CD8-positive, alpha-beta memory T cell (primary cell): ENCODE results near the gene PHF13. TPM values are rescaled to one million over a fixed set of nuclear protein-coding genes. Genes with fewer than 3 reads are reported as not detected.

Source experiments
- CTCF ChIA-PET: fragments of 350-600 bp; sonication (Branson Sonifier 250); formaldehyde crosslinking; loops from one replicate; lab custom pipeline; 2021; ENCODE audit warnings: antibody characterized with exemption; lab: Charles Lee
- POLR2A ChIA-PET: fragments of 350-600 bp; sonication (Branson Sonifier 250); formaldehyde crosslinking; loops from one replicate; lab custom pipeline; 2021; ENCODE audit warnings: antibody characterized with exemption; lab: Charles Lee
- DNase-seq, 5 donors: peaks; one replicate each; pipeline versions ENCODE4 v3.0.0 to v3.0.0-alpha.2; 2020 to 2022; ENCODE audit warnings: mixed read lengths in 1 of 5
- H3K27ac ChIP-seq: one replicate; pipeline ENCODE4 v1.7.0; 2013; ENCODE audit warnings: low read depth, mild to moderate bottlenecking, low read length, moderate library complexity
- H3K27me3 ChIP-seq: 2 replicates; pipeline ENCODE4 v1.7.0; 2013; ENCODE audit warnings: low read length, mild to moderate bottlenecking; ENCODE audit not compliant: insufficient read depth, poor library complexity, severe bottlenecking
- H3K36me3 ChIP-seq: 2 replicates; pipeline ENCODE4 v1.7.0; 2013; ENCODE audit warnings: mild to moderate bottlenecking, low read length, moderate library complexity; ENCODE audit not compliant: insufficient read depth
- H3K4me1 ChIP-seq: 2 replicates; pipeline ENCODE4 v1.7.0; 2013; ENCODE audit warnings: mild to moderate bottlenecking, low read length, moderate library complexity; ENCODE audit not compliant: insufficient read depth
- H3K4me3 ChIP-seq: 2 replicates; pipeline ENCODE4 v1.7.0; 2013; ENCODE audit warnings: mild to moderate bottlenecking, low read length
- H3K9me3 ChIP-seq: 2 replicates; pipeline ENCODE4 v1.7.0; 2013; ENCODE audit warnings: mild to moderate bottlenecking, low read length
- H3K27ac Mint-ChIP-seq, 8 donors: one replicate each; pipeline ENCODE4 v1.8.0; 2020 to 2021; ENCODE audit warnings: mixed read lengths in 8 of 8, mild to moderate bottlenecking in 6 of 8, inconsistent platforms in 3 of 8, moderate library complexity in 3 of 8
- H3K27me3 Mint-ChIP-seq, 2 donors: one replicate each; pipeline ENCODE4 v1.8.0; 2020 to 2021; ENCODE audit warnings: mixed read lengths in 2 of 2, mild to moderate bottlenecking in 1 of 2, moderate library complexity in 1 of 2
- H3K36me3 Mint-ChIP-seq, 3 donors: one replicate each; pipeline ENCODE4 v1.8.0; 2020 to 2021; ENCODE audit warnings: mixed read lengths in 3 of 3, inconsistent platforms in 1 of 3, mild to moderate bottlenecking in 1 of 3
- H3K4me1 Mint-ChIP-seq, 3 donors: one replicate each; pipeline ENCODE4 v1.8.0; 2020 to 2021; ENCODE audit warnings: mixed read lengths in 3 of 3, inconsistent platforms in 1 of 3, mild to moderate bottlenecking in 1 of 3
- H3K4me3 Mint-ChIP-seq, 7 donors: one replicate each; pipeline ENCODE4 v1.8.0; 2020 to 2021; ENCODE audit warnings: mixed read lengths in 7 of 7, mild to moderate bottlenecking in 6 of 7, moderate library complexity in 4 of 7, inconsistent platforms in 2 of 7
- H3K9me3 Mint-ChIP-seq, 5 donors: one replicate each; pipeline ENCODE4 v1.8.0; 2020 to 2022; ENCODE audit warnings: mixed read lengths in 5 of 5, mild to moderate bottlenecking in 3 of 5, moderate library complexity in 2 of 5, inconsistent platforms in 1 of 5
- polyA plus RNA-seq: library from polyadenylated mRNA; unstranded; fragments of 300-500 nt; fragmentation: Illumina TruSeq; gene quantifications from one replicate; pipeline ENCODE4 v1.2.3, GENCODE V29; 2021
- total RNA-seq, 2 experiments: library from RNA; stranded (reverse); gene quantifications; one replicate each; pipeline ENCODE4 v1.2.3, GENCODE V29; 2021

The PHF13 gene
- total and polyA plus RNA-seq, 3 experiments from 2014 or later = 4.9 to 14.0 (median 12.5) TPM

- Mint-ChIP-seq H3K9me3 (no peaks in the 10 kb centered on the region), H3K4me1 (no peaks in the 10 kb centered on the region), H3K36me3 (peaks cover 0 to 48% (median 9%) of the 10 kb centered on the region in 3 donors), H3K27ac (no peak overlapping the region), H3K4me3 (no peak overlapping the region), H3K27me3 (no peaks in the 10 kb centered on the region)
- CTCF ChIA-PET = interaction anchor here (1.0 to 7.0 kb wide), 4 partner anchors 14 to 160 kb away, joined by 3 to 79 read pairs (median 4); partner anchors contain the start of gene PLEKHG5
- Histone ChIP-seq H3K4me3 (no peak overlapping the region), H3K36me3 (peaks cover 23% of the 10 kb centered on the region), H3K9me3 (no peaks in the 10 kb centered on the region), H3K27me3 (no peaks in the 10 kb centered on the region), H3K27ac (no peak overlapping the region), H3K4me1 (no peaks in the 10 kb centered on the region)
- DNase-seq = no peak
- POLR2A ChIA-PET = no interaction called here
Observed at GRCh38 chr1:6648556-6648955, 35.0 kb downstream of the PHF13 start.

GRCh38 chr1:6651909-6652308 lies 38.4 kb downstream of the PHF13 start:
- H3K4me1 ChIP-seq = peaks cover 2% of the 10 kb centered on the region
- Mint-ChIP-seq H3K27ac (no peak overlapping the region), H3K4me1 (no peaks in the 10 kb centered on the region), H3K36me3 (peaks cover 0 to 45% (median 9%) of the 10 kb centered on the region in 3 donors), H3K27me3 (no peaks in the 10 kb centered on the region), H3K4me3 (no peak overlapping the region), H3K9me3 (no peaks in the 10 kb centered on the region)
- POLR2A ChIA-PET = no interaction called here
- H3K27ac ChIP-seq = no peak overlapping the region
- H3K4me3 ChIP-seq = no peak overlapping the region
- peaks cover 19% of the 10 kb centered on the region for H3K36me3 ChIP-seq
- CTCF ChIA-PET = no interaction called here
- DNase-seq = no peak
- H3K27me3 ChIP-seq = no peaks in the 10 kb centered on the region
- H3K9me3 ChIP-seq = no peaks in the 10 kb centered on the region

GRCh38 chr1:6652986-6653385 lies 39.5 kb downstream of the PHF13 start:
- no peak overlapping the region for H3K27ac ChIP-seq
- H3K4me1 ChIP-seq = peaks cover 5% of the 10 kb centered on the region
- H3K4me3 ChIP-seq = no peak overlapping the region
- no peaks in the 10 kb centered on the region for H3K9me3 ChIP-seq
- ChIA-PET POLR2A (no interaction called here), CTCF (interaction anchor here (1.5 kb wide), 1 partner anchor 167 kb away, joined by 4 read pairs; no protein-coding TSS in a partner anchor)
- Mint-ChIP-seq H3K36me3 (peaks cover 0 to 47% (median 9%) of the 10 kb centered on the region in 3 donors), H3K27ac (peak overlapping the region in 1 of 8 donors; percentile 55), H3K27me3 (no peaks in the 10 kb centered on the region), H3K4me3 (no peak overlapping the region), H3K9me3 (no peaks in the 10 kb centered on the region), H3K4me1 (peaks cover 0 to 3% (median 0%) of the 10 kb centered on the region in 3 donors)
- peaks cover 19% of the 10 kb centered on the region for H3K36me3 ChIP-seq
- DNase-seq = no peak
- no peaks in the 10 kb centered on the region for H3K27me3 ChIP-seq

- H3K36me3 ChIP-seq = peaks cover 19% of the 10 kb centered on the region
- POLR2A ChIA-PET = no interaction called here
- DNase-seq = no peak
- H3K4me1 ChIP-seq = peaks cover 5% of the 10 kb centered on the region
- H3K27ac ChIP-seq = no peak overlapping the region
- no peak overlapping the region for H3K4me3 ChIP-seq
- Mint-ChIP-seq H3K9me3 (no peaks in the 10 kb centered on the region), H3K4me3 (no peak overlapping the region), H3K27me3 (no peaks in the 10 kb centered on the region), H3K36me3 (peaks cover 0 to 48% (median 9%) of the 10 kb centered on the region in 3 donors), H3K27ac (peak overlapping the region in 1 of 8 donors; percentile 48), H3K4me1 (peaks cover 0 to 4% (median 0%) of the 10 kb centered on the region in 3 donors)
- CTCF ChIA-PET = interaction anchor here (0.7 to 1.5 kb wide), 3 partner anchors 19 to 168 kb away, joined by 3 to 4 read pairs (median 3); no protein-coding TSS in a partner anchor
- H3K9me3 ChIP-seq = no peaks in the 10 kb centered on the region
- H3K27me3 ChIP-seq = no peaks in the 10 kb centered on the region
Observed at GRCh38 chr1:6653436-6654290, 40.1 kb downstream of the PHF13 start.

- Histone ChIP-seq H3K4me1 (peaks cover 5% of the 10 kb centered on the region), H3K9me3 (no peaks in the 10 kb centered on the region), H3K27ac (no peak overlapping the region), H3K4me3 (no peak overlapping the region), H3K27me3 (no peaks in the 10 kb centered on the region), H3K36me3 (peaks cover 19% of the 10 kb centered on the region)
- H3K4me1 Mint-ChIP-seq = peaks cover 0 to 18% (median 4%) of the 10 kb centered on the region in 3 donors
- ChIA-PET CTCF (interaction anchor here (0.6 kb wide), 1 partner anchor 223 kb away, joined by 3 read pairs; no protein-coding TSS in a partner anchor), POLR2A (no interaction called here)
- peaks cover 0 to 35% (median 4%) of the 10 kb centered on the region in 3 donors for H3K36me3 Mint-ChIP-seq
- no peaks in the 10 kb centered on the region for H3K27me3 Mint-ChIP-seq
- no peak for DNase-seq
- H3K4me3 Mint-ChIP-seq = no peak overlapping the region
- no peaks in the 10 kb centered on the region for H3K9me3 Mint-ChIP-seq
- H3K27ac Mint-ChIP-seq = peak overlapping the region in 2 of 8 donors; percentile 47 to 54
Observed at GRCh38 chr1:6657138-6657537, 43.6 kb downstream of the PHF13 start.

GRCh38 chr1:6658359-6659060 lies 45.0 kb downstream of the PHF13 start:
- DNase-seq = no peak

GRCh38 chr1:6660415-6661049 lies 47.0 kb downstream of the PHF13 start:
- ChIA-PET CTCF (no interaction called here), POLR2A (no interaction called here)
- Mint-ChIP-seq H3K4me1 (peaks cover 3 to 18% (median 4%) of the 10 kb centered on the region in 3 donors), H3K27me3 (no peaks in the 10 kb centered on the region), H3K27ac (peak overlapping the region in 1 of 8 donors; percentile 47), H3K4me3 (no peak overlapping the region), H3K36me3 (peaks cover 0 to 34% (median 0%) of the 10 kb centered on the region in 3 donors), H3K9me3 (no peaks in the 10 kb centered on the region)
- no peaks in the 10 kb centered on the region for H3K9me3 ChIP-seq
- no peaks in the 10 kb centered on the region for H3K27me3 ChIP-seq
- DNase-seq = no peak
- H3K4me1 ChIP-seq = peaks cover 5% of the 10 kb centered on the region
- H3K36me3 ChIP-seq = no peaks in the 10 kb centered on the region
- H3K4me3 ChIP-seq = no peak overlapping the region
- H3K27ac ChIP-seq = no peak overlapping the region

More at GRCh38 chr1:6658359-6659060, 45.0 kb downstream of the PHF13 start:
- Histone ChIP-seq H3K27ac (no peak overlapping the region), H3K36me3 (peaks cover 8% of the 10 kb centered on the region), H3K4me3 (no peak overlapping the region), H3K4me1 (peaks cover 5% of the 10 kb centered on the region), H3K9me3 (no peaks in the 10 kb centered on the region), H3K27me3 (no peaks in the 10 kb centered on the region)
- H3K36me3 Mint-ChIP-seq = peaks cover 0 to 32% (median 0%) of the 10 kb centered on the region in 3 donors
- peaks cover 2 to 18% (median 4%) of the 10 kb centered on the region in 3 donors for H3K4me1 Mint-ChIP-seq
- no peaks in the 10 kb centered on the region for H3K27me3 Mint-ChIP-seq
- POLR2A ChIA-PET = no interaction called here
- no peak overlapping the region for H3K27ac Mint-ChIP-seq
- H3K9me3 Mint-ChIP-seq = no peaks in the 10 kb centered on the region
- CTCF ChIA-PET = no interaction called here
- no peak overlapping the region for H3K4me3 Mint-ChIP-seq
